OCI-LY3 (cell line): Measurements from ENCODE around the gene KIAA1671.

ENCODE experiments used
- EZH2phosphoT487 ChIP-seq: fragments of 200-600 bp; shearing (Covaris generic); IDR thresholded peaks from 2 replicates; pipeline ENCODE4 v1.6.1; 2018; ENCODE audit warnings: antibody characterized with exemption, mixed run types, low read depth
- TF ChIP-seq, protein P1 (sequence below): fragments of 200-600, 300-600 bp; sonication (generic); IDR thresholded peaks from 2 replicates; pipeline ENCODE4 v1.5.1; 2014; ENCODE audit warnings: antibody characterized with exemption, low read length, low read depth

DNA sequence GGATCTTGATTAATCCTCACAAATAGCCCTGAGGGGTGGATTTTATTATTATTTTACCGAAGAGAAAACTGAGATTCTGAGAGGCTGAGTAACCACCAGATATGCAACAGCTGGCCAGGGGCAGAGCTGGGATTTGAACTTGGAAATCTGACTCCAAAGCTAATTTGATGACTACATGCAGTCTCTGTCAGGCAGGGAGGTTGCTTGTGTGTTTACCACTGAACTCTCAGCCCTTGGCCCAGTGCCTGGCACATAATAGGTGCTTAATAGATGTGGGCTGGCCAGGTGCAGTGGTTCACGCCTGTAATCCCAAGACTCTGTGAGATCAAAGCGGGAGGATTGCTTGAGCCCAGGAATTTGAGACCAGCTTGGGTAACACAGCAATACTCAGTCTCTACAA is 125.4 kb downstream of the KIAA1671 start:
- TF ChIP-seq, protein P1, sequence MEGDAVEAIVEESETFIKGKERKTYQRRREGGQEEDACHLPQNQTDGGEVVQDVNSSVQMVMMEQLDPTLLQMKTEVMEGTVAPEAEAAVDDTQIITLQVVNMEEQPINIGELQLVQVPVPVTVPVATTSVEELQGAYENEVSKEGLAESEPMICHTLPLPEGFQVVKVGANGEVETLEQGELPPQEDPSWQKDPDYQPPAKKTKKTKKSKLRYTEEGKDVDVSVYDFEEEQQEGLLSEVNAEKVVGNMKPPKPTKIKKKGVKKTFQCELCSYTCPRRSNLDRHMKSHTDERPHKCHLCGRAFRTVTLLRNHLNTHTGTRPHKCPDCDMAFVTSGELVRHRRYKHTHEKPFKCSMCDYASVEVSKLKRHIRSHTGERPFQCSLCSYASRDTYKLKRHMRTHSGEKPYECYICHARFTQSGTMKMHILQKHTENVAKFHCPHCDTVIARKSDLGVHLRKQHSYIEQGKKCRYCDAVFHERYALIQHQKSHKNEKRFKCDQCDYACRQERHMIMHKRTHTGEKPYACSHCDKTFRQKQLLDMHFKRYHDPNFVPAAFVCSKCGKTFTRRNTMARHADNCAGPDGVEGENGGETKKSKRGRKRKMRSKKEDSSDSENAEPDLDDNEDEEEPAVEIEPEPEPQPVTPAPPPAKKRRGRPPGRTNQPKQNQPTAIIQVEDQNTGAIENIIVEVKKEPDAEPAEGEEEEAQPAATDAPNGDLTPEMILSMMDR, result no peak
- TF ChIP-seq EZH2phosphoT487, result no peak
